BLaER1 treated with 17β-estradiol and CSF1 and Interleukin-3, amounts not matched to agents 10 nM and 100 nM (cell line): ENCODE results near the gene ADORA2B.

ENCODE experiments used
- H3K27ac ChIP-seq, 11 experiments: shearing (Covaris generic); formaldehyde crosslinking; 2 replicates each; pipeline ENCODE4 v1.8.1; 2022
- H3K27me3 ChIP-seq, 11 experiments: shearing (Covaris generic); formaldehyde crosslinking; 2 replicates each; pipeline ENCODE4 v1.8.1; 2022
- H3K36me3 ChIP-seq, 11 experiments: shearing (Covaris generic); formaldehyde crosslinking; 2 replicates each; pipeline ENCODE4 v1.8.1; 2022
- H3K4me1 ChIP-seq, 10 experiments: shearing (Covaris generic); formaldehyde crosslinking; 2 replicates each; pipeline ENCODE4 v1.8.1; 2022
- H3K4me2 ChIP-seq, 11 experiments: shearing (Covaris generic); formaldehyde crosslinking; 2 replicates each; pipeline ENCODE4 v1.8.1; 2022
- H3K4me3 ChIP-seq, 10 experiments: shearing (Covaris generic); formaldehyde crosslinking; 2 replicates each; pipeline ENCODE4 v1.8.1; 2022
- H3K9ac ChIP-seq, 11 experiments: shearing (Covaris generic); formaldehyde crosslinking; 2 replicates each; pipeline ENCODE4 v1.8.1; 2022
- H3K9me3 ChIP-seq, 11 experiments: shearing (Covaris generic); formaldehyde crosslinking; replicated peaks in 1 of 11; 2 replicates each; pipeline ENCODE4 v1.8.1; 2022
- H4K20me1 ChIP-seq, 11 experiments: shearing (Covaris generic); formaldehyde crosslinking; 2 replicates each; pipeline ENCODE4 v1.8.1; 2022
- Cebpa-rat ChIP-seq, 11 experiments: shearing (Covaris generic); IDR thresholded peaks; 2 replicates each; pipeline ENCODE4 v1.8.1; 2022

Gene ADORA2B

GRCh38 chr17:15996322-15996721 lies 51.4 kb downstream of the ADORA2B start:
- Histone ChIP-seq H3K27ac (no peak overlapping the region; a peak in 1 of 22 replicates), H3K4me2 (peak overlapping the region in 8 of 11 experiments; percentile 3 to 93 (median 15); a peak in 7 of 22 replicates), H4K20me1 (peaks cover 0 to 16% (median 12%) of the 10 kb centered on the region in 11 experiments; a peak in 14 of 22 replicates), H3K4me1 (peaks cover 17 to 52% (median 28%) of the 10 kb centered on the region in 10 experiments), H3K4me3 (no peak overlapping the region), H3K9ac (peak overlapping the region in 2 of 11 experiments; percentile 16 to 30; a peak in 1 of 22 replicates), H3K27me3 (no peaks in the 10 kb centered on the region), H3K9me3 (peaks cover 0 to 4% (median under 1%) of the 10 kb centered on the region in 11 experiments; a peak in 9 of 22 replicates), H3K36me3 (peaks cover 18 to 58% (median 40%) of the 10 kb centered on the region in 11 experiments; a peak in 20 of 22 replicates)
- peak; percentile 61 to 98 (median 89); a peak in 19 of 22 replicates for TF ChIP-seq Cebpa-rat (IDR thresholded peaks at IDR 0.05)

GRCh38 chr17:15998031-15998562 lies 53.2 kb downstream of the ADORA2B start:
- Histone ChIP-seq H3K4me1 (peaks cover 20 to 61% (median 35%) of the 10 kb centered on the region in 10 experiments), H3K9ac (peak overlapping the region in 10 of 11 experiments; percentile 23 to 92 (median 88); a peak in 14 of 22 replicates), H3K27ac (peak overlapping the region; percentile 39 to 95 (median 87); a peak in 21 of 22 replicates), H3K36me3 (peaks cover 27 to 61% (median 39%) of the 10 kb centered on the region in 11 experiments), H3K9me3 (peaks cover 0 to 14% (median 9%) of the 10 kb centered on the region in 11 experiments; a peak in 11 of 22 replicates), H3K27me3 (no peaks in the 10 kb centered on the region), H4K20me1 (peaks cover 0 to 33% (median 20%) of the 10 kb centered on the region in 11 experiments; a peak in 15 of 22 replicates), H3K4me3 (peak overlapping the region in 4 of 10 experiments; percentile 75 to 87 (median 83); a peak in 6 of 20 replicates), H3K4me2 (peak overlapping the region in 10 of 11 experiments; percentile 18 to 96 (median 89); a peak in 18 of 22 replicates)
- TF ChIP-seq Cebpa-rat (IDR thresholded peaks at IDR 0.05) = no peak

DNA sequence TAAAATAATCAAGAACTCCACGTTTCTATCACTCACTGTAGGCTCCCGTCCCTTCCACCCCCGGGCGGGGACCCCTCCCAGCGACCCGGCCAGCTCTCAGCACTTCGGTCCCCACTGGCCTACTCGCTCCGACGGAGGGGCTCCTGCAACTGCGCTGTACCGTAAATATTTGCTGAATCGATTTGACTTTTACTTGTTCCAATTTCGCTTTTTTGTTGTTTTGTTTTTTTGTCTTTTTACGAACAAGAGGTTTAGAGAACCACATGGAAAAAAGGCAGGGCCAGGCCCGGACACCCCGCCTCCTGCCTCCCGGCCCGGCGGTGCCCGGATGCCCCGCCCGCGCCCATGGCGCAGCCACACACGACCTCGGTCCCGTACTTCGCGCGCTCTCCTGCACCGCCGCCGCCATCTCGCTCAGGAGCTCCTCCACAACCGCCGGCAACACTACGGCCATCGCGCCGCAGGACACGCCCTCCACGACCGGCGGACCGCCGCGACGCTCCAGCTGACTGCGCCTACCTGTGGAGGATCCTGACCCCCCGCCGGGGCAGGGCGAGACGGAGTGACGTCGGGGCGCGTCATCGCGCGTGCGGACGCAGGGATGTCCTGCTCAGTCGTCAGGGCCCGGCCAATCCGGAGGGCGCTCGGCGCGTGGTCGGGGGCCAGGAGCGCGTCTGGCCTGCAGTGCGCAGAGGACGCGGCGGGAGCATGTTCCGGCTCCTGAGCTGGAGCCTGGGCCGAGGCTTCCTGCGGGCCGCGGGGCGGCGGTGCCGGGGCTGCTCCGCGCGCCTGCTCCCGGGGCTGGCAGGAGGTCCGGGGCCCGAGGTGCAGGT lies 54.4 kb downstream of the ADORA2B start, which contains the start of the genes TTC19 and ZSWIM7:
TTC19 (plus strand) TSS at position 684 of the 833 bp plus-strand sequence; CDS start at position 709, 25 bp downstream.
ZSWIM7 (minus strand) TSS at position 564 of the 833 bp plus-strand sequence; CDS start at position 454, 110 bp downstream.
- no peaks in the 10 kb centered on the region for H3K27me3 ChIP-seq
- peak within 1 kb of the TSS; percentile 70 to 89 (median 82) for H3K4me3 ChIP-seq
- H3K9ac ChIP-seq = peak within 1 kb of the TSS; percentile 81 to 93 (median 91)
- no peak for TF ChIP-seq Cebpa-rat (IDR thresholded peaks at IDR 0.05)
- H3K4me1 ChIP-seq = peaks cover 20 to 55% (median 33%) of the 10 kb centered on the region in 10 experiments
- peaks cover 36 to 61% (median 45%) of the 10 kb centered on the region in 11 experiments for H3K36me3 ChIP-seq
- peak within 1 kb of the TSS; percentile 81 to 96 (median 90) for H3K4me2 ChIP-seq
- H3K9me3 ChIP-seq = peaks cover 0 to 14% (median 9%) of the 10 kb centered on the region in 11 experiments; a peak in 11 of 22 replicates
- peaks cover 0 to 46% (median 20%) of the 10 kb centered on the region in 11 experiments; a peak in 15 of 22 replicates for H4K20me1 ChIP-seq
- peak within 1 kb of the TSS; percentile 75 to 95 (median 88) for H3K27ac ChIP-seq

DNA sequence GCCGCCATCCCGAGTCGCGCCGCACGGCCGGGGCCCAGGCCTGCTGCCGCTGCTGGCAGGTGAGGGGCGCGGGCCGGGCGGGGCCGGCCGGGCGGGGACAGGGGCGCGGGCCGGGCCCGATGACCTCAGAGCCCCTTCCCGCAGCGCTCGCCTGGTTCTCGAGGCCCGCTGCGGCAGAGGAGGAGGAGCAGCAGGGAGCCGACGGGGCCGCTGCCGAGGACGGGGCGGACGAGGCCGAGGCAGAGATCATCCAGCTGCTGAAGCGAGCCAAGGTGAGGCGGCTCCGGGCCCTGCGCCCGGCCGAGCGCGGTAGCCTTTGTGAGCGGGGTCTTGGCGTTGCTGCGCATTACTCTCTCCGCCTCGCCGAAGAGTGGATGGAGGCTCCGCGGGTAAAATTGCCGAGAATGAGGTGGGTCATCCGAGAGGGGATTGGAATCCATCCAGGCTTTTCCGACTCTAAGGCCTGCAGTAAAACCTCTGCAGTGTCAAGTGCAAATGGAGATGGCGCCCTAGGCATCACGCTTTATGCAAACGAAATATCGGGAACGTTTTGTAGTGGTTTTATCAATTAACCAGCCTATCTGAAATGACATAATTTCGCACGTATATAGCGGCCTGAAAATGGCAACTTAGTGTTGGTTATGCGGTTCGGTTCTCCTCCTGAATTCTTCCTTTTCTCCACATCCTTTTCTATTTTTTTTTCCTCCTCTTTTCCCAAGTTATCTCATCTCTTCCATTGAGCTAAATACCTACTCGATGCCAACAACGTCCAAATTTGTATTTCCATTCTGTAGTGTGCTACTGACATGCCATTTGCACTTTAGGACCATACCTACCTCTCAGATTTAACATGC lies 55.3 kb downstream of the ADORA2B start:
- Histone ChIP-seq H3K4me2 (peak overlapping the region; percentile 81 to 96 (median 90)), H3K9ac (peak overlapping the region; percentile 81 to 93 (median 91)), H3K4me1 (peaks cover 20 to 51% (median 33%) of the 10 kb centered on the region in 10 experiments), H3K36me3 (peaks cover 39 to 61% (median 51%) of the 10 kb centered on the region in 11 experiments), H4K20me1 (peaks cover 0 to 54% (median 20%) of the 10 kb centered on the region in 11 experiments; a peak in 15 of 22 replicates), H3K9me3 (peaks cover 0 to 14% (median 9%) of the 10 kb centered on the region in 11 experiments; a peak in 11 of 22 replicates), H3K27me3 (no peaks in the 10 kb centered on the region), H3K4me3 (peak overlapping the region; percentile 70 to 89 (median 82)), H3K27ac (peak overlapping the region; percentile 75 to 95 (median 88))
- no peak for TF ChIP-seq Cebpa-rat (IDR thresholded peaks at IDR 0.05)

GRCh38 chr17:16001226-16001897 lies 56.4 kb downstream of the ADORA2B start:
- Histone ChIP-seq H3K4me2 (peak overlapping the region; percentile 81 to 96 (median 90)), H4K20me1 (peaks cover 0 to 63% (median 20%) of the 10 kb centered on the region in 11 experiments; a peak in 15 of 22 replicates), H3K36me3 (peaks cover 50 to 64% (median 61%) of the 10 kb centered on the region in 11 experiments), H3K27me3 (no peaks in the 10 kb centered on the region), H3K4me1 (peaks cover 20 to 40% (median 29%) of the 10 kb centered on the region in 10 experiments), H3K9me3 (peaks cover 0 to 14% (median 9%) of the 10 kb centered on the region in 11 experiments; a peak in 11 of 22 replicates), H3K4me3 (peak overlapping the region; percentile 70 to 89 (median 82); a peak in 18 of 20 replicates), H3K27ac (no peak overlapping the region), H3K9ac (peak overlapping the region in 8 of 11 experiments; percentile 81 to 93 (median 92); a peak in 8 of 22 replicates)
- TF ChIP-seq Cebpa-rat (IDR thresholded peaks at IDR 0.05) = no peak

DNA sequence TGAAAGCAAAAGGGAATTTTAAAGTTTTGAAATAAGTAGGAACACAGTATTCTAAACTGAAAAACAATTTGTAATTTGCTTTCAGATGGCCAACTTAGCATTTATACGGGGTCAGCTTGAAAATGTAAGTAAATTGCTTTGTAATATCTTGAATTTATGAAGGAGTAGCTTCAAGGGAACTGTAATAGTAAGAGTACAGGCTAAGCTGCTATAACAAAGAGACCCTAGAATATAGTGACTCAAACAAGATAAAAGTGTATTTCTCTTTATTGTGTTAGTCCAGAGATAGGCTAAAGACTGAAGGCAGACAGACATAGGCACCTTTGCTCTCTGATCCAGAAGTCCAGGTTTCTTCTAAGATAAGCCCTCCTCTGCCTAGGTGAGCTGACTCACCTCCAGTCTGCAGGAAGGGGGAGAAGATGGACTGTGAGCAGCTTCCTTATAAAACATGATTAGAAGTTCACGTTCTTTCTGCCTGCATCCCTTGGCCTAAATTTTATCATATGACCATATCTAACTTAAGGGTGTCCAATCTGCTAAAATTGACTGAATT lies 57.9 kb downstream of the ADORA2B start:
- H3K9me3 ChIP-seq = peaks cover 0 to 14% (median 9%) of the 10 kb centered on the region in 11 experiments; a peak in 11 of 22 replicates
- H3K4me2 ChIP-seq = no peak overlapping the region
- no peak overlapping the region for H3K9ac ChIP-seq
- no peak overlapping the region for H3K4me3 ChIP-seq
- no peak overlapping the region for H3K27ac ChIP-seq
- H3K36me3 ChIP-seq = peaks cover 64 to 71% (median 69%) of the 10 kb centered on the region in 11 experiments
- TF ChIP-seq Cebpa-rat (IDR thresholded peaks at IDR 0.05) = no peak
- peaks cover 18 to 26% (median 21%) of the 10 kb centered on the region in 10 experiments for H3K4me1 ChIP-seq
- no peaks in the 10 kb centered on the region for H3K27me3 ChIP-seq
- H4K20me1 ChIP-seq = peaks cover 0 to 68% (median 21%) of the 10 kb centered on the region in 11 experiments; a peak in 14 of 22 replicates

- Histone ChIP-seq H3K4me3 (no peak overlapping the region), H4K20me1 (peaks cover 0 to 79% (median 22%) of the 10 kb centered on the region in 11 experiments; a peak in 14 of 22 replicates), H3K9ac (no peak overlapping the region), H3K4me2 (no peak overlapping the region), H3K4me1 (peaks cover 12 to 20% (median 15%) of the 10 kb centered on the region in 10 experiments), H3K27me3 (no peaks in the 10 kb centered on the region), H3K36me3 (peaks cover 74 to 82% (median 79%) of the 10 kb centered on the region in 11 experiments), H3K9me3 (peaks cover 0 to 14% (median 9%) of the 10 kb centered on the region in 11 experiments; a peak in 11 of 22 replicates), H3K27ac (no peak overlapping the region)
- TF ChIP-seq Cebpa-rat (IDR thresholded peaks at IDR 0.05) = no peak
Measured at GRCh38 chr17:16003841-16004240, 58.9 kb downstream of the ADORA2B start.
